ENCODE measurements around the gene KLHDC8A.

The KLHDC8A gene

GRCh38 chr1:205294175-205294917, 62.4 kb downstream of the KLHDC8A start:
- no peak for DNase-seq

- DNase-seq, result no peak
These were observed 63.2 kb downstream of the KLHDC8A start for GRCh38 chr1:205293350-205294074.

- no peak for DNase-seq
These were observed 65.1 kb downstream of the KLHDC8A start for GRCh38 chr1:205291596-205291995.

GRCh38 chr1:205287767-205288559, 68.8 kb downstream of the KLHDC8A start:
- DNase-seq, result peak; percentile 57

- DNase-seq, result no peak
These were observed 69.6 kb downstream of the KLHDC8A start for GRCh38 chr1:205287076-205287475.

GRCh38 chr1:205286335-205286950, 70.3 kb downstream of the KLHDC8A start:
- no peak for DNase-seq
